GM23248 (cell line): ENCODE results near the gene IL18BP.

Experiments used
- EZH2 ChIP-seq: fragments of 200-600 bp; sonication (generic); IDR thresholded peaks from 2 replicates; pipeline ENCODE4 v1.6.1; 2018; ENCODE audit warnings: antibody characterized with exemption, mild to moderate bottlenecking; ENCODE audit not compliant: insufficient read depth, poor library complexity, severe bottlenecking
- EZH2phosphoT487 ChIP-seq: fragments of 200-600 bp; sonication (generic); IDR thresholded peaks from 2 replicates; pipeline ENCODE4 v1.6.1; 2018; ENCODE audit warnings: antibody characterized with exemption, moderate library complexity, mild to moderate bottlenecking, low read depth; ENCODE audit not compliant: insufficient read depth

GRCh38 chr11:71996946-71997345 lies 1.8 kb upstream of the IL18BP start:
- no peak for TF ChIP-seq EZH2
- TF ChIP-seq EZH2phosphoT487 = no peak
